Mucosa of descending colon (tissue), 3 donors: Measurements from ENCODE around the gene RBBP8NL. TPM values are rescaled to one million over a fixed set of nuclear protein-coding genes. Genes with fewer than 3 reads are reported as not detected.

Source experiments
- ATAC-seq: fragments of 200-7000 bp; cut with Tn5 transposase; one replicate; pipeline ENCODE4 v1.9.1; 2020; ENCODE audit warnings: mild to moderate bottlenecking, moderate library complexity
- DNase-seq, 3 donors: peaks; one replicate each; pipeline ENCODE4 v3.0.0-alpha.2; 2020
- H3K36me3 ChIP-seq: fragments of 200-600 bp; one replicate; pipeline ENCODE4 v1.8.0; 2021; ENCODE audit warnings: low read depth, mild to moderate bottlenecking
- H3K4me1 ChIP-seq: fragments of 200-600 bp; one replicate; pipeline ENCODE4 v1.8.0; 2021; ENCODE audit warnings: low read depth, mild to moderate bottlenecking
- H3K4me3 ChIP-seq: fragments of 200-600 bp; one replicate; pipeline ENCODE4 v1.8.0; 2021; ENCODE audit warnings: mild to moderate bottlenecking
- H3K9me3 ChIP-seq: fragments of 200-600 bp; one replicate; pipeline ENCODE4 v1.8.0; 2021; ENCODE audit warnings: mild to moderate bottlenecking
- intact Hi-C, 2 donors: fragments of 100-400 bp; cut with DNase I in 1 of 2; cut with micrococcal nuclease in 1 of 2; formaldehyde crosslinking; loops; one replicate each; pipeline versions ENCODE4 v1.11.0 to v1.11.1; 2022; cut with DNase I, micrococcal nuclease
- total RNA-seq, 3 donors: library from RNA; stranded (reverse); fragmentation: NEBNext Ultra II Directional in 2 of 3; extraction: Animal tissue kit (Norgen Biotek cat#: 25700) in 2 of 3; gene quantifications; one replicate each; pipeline versions ENCODE4 v1.2.1 to v1.2.4, GENCODE V29; 2021 to 2023
- TF ChIP-seq, protein P1 (sequence below): fragments of 200-600 bp; IDR thresholded peaks from one replicate; pipeline ENCODE4 v1.8.0; 2022; ENCODE audit warnings: antibody characterized with exemption, mild to moderate bottlenecking
- donor health status: DM: no; HTN: no; CAD: no; lungs with moderate emphysema.
- donor health status: DM: no; HTN: no; CAD: no.
- donor health status: DM: no; HTN: yes; CAD: no.

Gene RBBP8NL
- total RNA-seq, 3 donors from 2014 or later: 2.3 to 7.0 (median 5.1) TPM

- Histone ChIP-seq H3K9me3 (no peaks in the 10 kb centered on the region), H3K4me1 (no peaks in the 10 kb centered on the region), H3K36me3 (no peaks in the 10 kb centered on the region), H3K4me3 (no peak overlapping the region)
- DNase-seq (no peak), ATAC-seq (no peak)
- intact Hi-C loops: no loop called here
- TF ChIP-seq, protein P1, sequence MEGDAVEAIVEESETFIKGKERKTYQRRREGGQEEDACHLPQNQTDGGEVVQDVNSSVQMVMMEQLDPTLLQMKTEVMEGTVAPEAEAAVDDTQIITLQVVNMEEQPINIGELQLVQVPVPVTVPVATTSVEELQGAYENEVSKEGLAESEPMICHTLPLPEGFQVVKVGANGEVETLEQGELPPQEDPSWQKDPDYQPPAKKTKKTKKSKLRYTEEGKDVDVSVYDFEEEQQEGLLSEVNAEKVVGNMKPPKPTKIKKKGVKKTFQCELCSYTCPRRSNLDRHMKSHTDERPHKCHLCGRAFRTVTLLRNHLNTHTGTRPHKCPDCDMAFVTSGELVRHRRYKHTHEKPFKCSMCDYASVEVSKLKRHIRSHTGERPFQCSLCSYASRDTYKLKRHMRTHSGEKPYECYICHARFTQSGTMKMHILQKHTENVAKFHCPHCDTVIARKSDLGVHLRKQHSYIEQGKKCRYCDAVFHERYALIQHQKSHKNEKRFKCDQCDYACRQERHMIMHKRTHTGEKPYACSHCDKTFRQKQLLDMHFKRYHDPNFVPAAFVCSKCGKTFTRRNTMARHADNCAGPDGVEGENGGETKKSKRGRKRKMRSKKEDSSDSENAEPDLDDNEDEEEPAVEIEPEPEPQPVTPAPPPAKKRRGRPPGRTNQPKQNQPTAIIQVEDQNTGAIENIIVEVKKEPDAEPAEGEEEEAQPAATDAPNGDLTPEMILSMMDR: no peak
These were observed 42.0 kb upstream of the RBBP8NL start for GRCh38 chr20:62469352-62469751.

DNA sequence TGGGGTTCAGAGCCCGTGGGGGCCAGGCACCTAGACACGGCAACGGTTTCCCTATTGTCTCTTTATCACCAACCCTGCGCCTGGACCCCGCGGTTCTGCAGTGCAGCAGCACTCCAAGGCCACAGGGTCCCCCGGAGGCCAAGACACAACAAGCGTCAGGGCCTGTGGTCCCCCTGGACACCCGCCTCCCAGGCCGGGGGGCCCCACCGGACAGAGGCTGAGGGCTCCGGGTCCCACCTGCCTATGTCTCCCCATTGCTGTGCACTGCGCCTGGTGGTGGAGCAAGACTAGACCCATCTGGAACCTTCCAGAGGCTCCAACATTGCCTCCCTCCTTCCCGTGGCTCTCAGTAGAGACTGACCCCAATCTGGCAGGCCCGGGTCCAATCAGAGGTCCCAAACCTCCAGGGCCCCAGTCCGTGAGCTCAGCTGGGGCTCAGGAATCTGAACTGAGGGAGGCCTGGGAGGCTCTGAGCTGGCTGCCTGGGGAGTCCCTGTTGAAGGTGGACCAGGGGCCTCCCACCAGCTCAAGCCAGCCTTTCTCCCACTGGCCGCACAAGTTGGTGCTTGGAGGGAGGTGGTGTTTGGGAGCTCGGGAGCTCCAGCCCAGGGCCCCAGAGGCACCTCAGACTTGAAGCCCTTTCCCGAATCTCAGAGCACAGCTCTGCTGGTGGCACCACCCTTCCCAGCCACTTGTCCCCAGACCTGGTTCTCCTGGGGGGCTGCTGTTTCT lies 39.6 kb upstream of the RBBP8NL start:
- Histone ChIP-seq H3K4me3 (no peak overlapping the region), H3K36me3 (no peaks in the 10 kb centered on the region), H3K4me1 (no peaks in the 10 kb centered on the region), H3K9me3 (no peaks in the 10 kb centered on the region)
- DNase-seq (no peak), ATAC-seq (no peak)
- intact Hi-C loops: no loop called here
- TF ChIP-seq, protein P1: no peak

DNA sequence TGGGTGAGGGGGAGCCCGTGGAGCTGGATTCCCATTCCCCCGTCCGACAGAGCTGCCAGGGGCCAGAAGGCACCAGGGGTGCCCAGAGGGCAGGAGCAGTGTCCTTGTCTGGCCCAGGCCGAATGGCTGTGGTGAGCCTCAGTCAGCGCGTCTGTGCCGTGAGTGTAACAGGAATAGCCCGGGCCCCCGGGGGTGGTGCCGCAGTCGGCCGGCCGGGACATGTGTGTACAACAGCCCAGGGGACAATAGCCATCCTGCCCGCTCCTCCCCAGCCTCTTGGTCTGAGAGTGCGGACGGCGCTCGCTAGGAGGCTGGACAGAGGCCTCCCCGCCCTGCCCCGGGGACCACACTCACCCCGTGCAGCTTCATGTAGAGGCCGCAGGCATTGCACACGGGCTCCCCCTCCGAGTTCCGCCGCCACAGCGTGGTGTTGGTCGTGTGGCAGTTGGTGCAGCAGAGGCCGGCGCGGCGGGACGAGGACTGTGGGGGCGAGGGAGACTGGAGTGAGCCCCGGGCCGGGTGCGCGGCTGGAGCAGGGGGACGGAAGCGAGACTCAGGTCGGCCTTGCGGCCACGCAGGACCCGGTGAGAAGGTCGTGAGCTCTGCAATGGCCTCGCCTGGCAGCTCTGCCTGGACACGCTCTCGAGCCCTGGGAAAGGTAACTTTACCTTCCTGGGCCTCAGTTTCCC lies 38.9 kb upstream of the RBBP8NL start:
- H3K36me3 ChIP-seq: no peaks in the 10 kb centered on the region

DNA sequence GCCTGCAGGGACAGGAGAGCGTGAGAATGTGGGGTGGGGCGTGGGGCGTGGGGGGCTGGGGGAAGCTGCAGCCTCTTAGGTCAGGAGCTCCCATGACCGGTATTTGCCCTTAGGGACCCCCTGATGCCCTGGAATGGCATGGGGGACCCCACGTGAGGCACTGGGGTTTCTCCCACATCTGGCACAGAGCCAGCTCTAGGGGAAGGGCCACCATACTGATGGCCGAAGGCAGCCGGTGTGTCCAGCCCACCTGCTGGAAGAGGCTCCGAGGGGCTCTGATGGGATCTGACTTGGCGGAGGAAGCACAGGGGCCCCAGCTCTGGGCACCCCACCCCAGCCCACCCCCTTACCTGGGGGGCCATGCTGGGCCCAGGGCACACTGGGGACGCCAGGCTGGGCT lies 37.7 kb upstream of the RBBP8NL start:
- DNase-seq: no peak
- no peak for ATAC-seq
- intact Hi-C loops: no loop called here
- H3K36me3 ChIP-seq: no peaks in the 10 kb centered on the region
- TF ChIP-seq, protein P1: no peak
- H3K4me3 ChIP-seq: no peak overlapping the region
- no peaks in the 10 kb centered on the region for H3K4me1 ChIP-seq
- no peaks in the 10 kb centered on the region for H3K9me3 ChIP-seq

More for the DNA sequence above, 38.9 kb upstream of the RBBP8NL start:
- no peak for DNase-seq
- intact Hi-C loops: no loop called here
- Histone ChIP-seq H3K9me3 (no peaks in the 10 kb centered on the region), H3K4me3 (no peak overlapping the region), H3K4me1 (no peaks in the 10 kb centered on the region)
- TF ChIP-seq, protein P1: no peak
- no peak for ATAC-seq

GRCh38 chr20:62464425-62464770 lies 37.1 kb upstream of the RBBP8NL start:
- Histone ChIP-seq H3K4me3 (no peak overlapping the region), H3K36me3 (no peaks in the 10 kb centered on the region), H3K4me1 (no peaks in the 10 kb centered on the region), H3K9me3 (no peaks in the 10 kb centered on the region)
- no peak for ATAC-seq
- intact Hi-C loops: no loop called here
- TF ChIP-seq, protein P1: no peak
- DNase-seq: no peak
